HL-60 (cell line): ENCODE results near the gene DPP10.

Source experiments
- DNase-seq, 2 experiments: peaks; one replicate each; pipeline ENCODE4 v3.0.0-alpha.2; 2010 to 2020; ENCODE audit warnings: low read depth in 1 of 2, low spot score in 1 of 2
- H3K27ac ChIP-seq: fragments of 250-450 bp; sonication (Bioruptor Pico); replicated peaks from 2 replicates; pipeline ENCODE4 v1.5.1; 2020; ENCODE audit warnings: mild to moderate bottlenecking, moderate library complexity
- H3K27me3 ChIP-seq: fragments of 250-450 bp; sonication (Bioruptor Pico); 2 replicates; pipeline ENCODE4 v1.5.1; 2021; ENCODE audit warnings: mild to moderate bottlenecking, moderate library complexity; ENCODE audit not compliant: insufficient read depth, poor library complexity, severe bottlenecking
- H3K4me3 ChIP-seq: replicated peaks from 2 replicates; pipeline ENCODE4 v1.5.1; 2011; ENCODE audit warnings: mild to moderate bottlenecking, control low read depth, low read length; ENCODE audit not compliant: insufficient read depth
- CTCF ChIP-seq: IDR thresholded peaks from one replicate; pipeline ENCODE4 v1.5.1; 2011; ENCODE audit warnings: low read length, control low read depth, inconsistent platforms; ENCODE audit not compliant: insufficient read depth
- GABPA ChIP-seq: IDR thresholded peaks from 2 replicates; pipeline ENCODE4 v1.6.1; 2012; ENCODE audit warnings: low read depth
- POLR2AphosphoS5 ChIP-seq: IDR thresholded peaks from 2 replicates; pipeline ENCODE4 v1.6.1; 2012; ENCODE audit warnings: low read depth
- REST ChIP-seq: IDR thresholded peaks from 2 replicates; pipeline ENCODE4 v1.6.1; 2012; ENCODE audit warnings: low read depth; ENCODE audit not compliant: insufficient replicate concordance
- SPI1 ChIP-seq: IDR thresholded peaks from 2 replicates; pipeline ENCODE4 v1.6.1; 2012; ENCODE audit warnings: low read depth, mild to moderate bottlenecking, borderline replicate concordance

DPP10 gene

GRCh38 chr2:115165529-115166109, 723.2 kb downstream of the DPP10 start:
- peak in 1 of 2 experiments; percentile 26 for DNase-seq
- Histone ChIP-seq H3K27ac (no peak overlapping the region), H3K27me3 (peaks cover 10% of the 10 kb centered on the region), H3K4me3 (no peak overlapping the region)
- TF ChIP-seq POLR2AphosphoS5 (no peak), SPI1 (no peak), CTCF (no peak), REST (no peak), GABPA (no peak)

- H3K27ac ChIP-seq, result no peak overlapping the region
- no peak for TF ChIP-seq SPI1
- TF ChIP-seq POLR2AphosphoS5, result no peak
- no peak for TF ChIP-seq GABPA
- TF ChIP-seq CTCF, result no peak
- no peak for TF ChIP-seq REST
These were observed 726.0 kb downstream of the DPP10 start for GRCh38 chr2:115168457-115168856.

GRCh38 chr2:115169814-115170213, 727.4 kb downstream of the DPP10 start:
- TF ChIP-seq POLR2AphosphoS5 (no peak), GABPA (no peak), CTCF (no peak), REST (no peak)
- Histone ChIP-seq H3K4me3 (no peak overlapping the region), H3K27ac (no peak overlapping the region), H3K27me3 (no peaks in the 10 kb centered on the region)
- no peak for DNase-seq

More at GRCh38 chr2:115168457-115168856, 726.0 kb downstream of the DPP10 start:
- Histone ChIP-seq H3K27me3 (no peaks in the 10 kb centered on the region), H3K4me3 (no peak overlapping the region)
- no peak for DNase-seq
